ENCODE results near the gene TTLL7. TPM values are rescaled to one million over a fixed set of nuclear protein-coding genes. Genes with fewer than 3 reads are reported as not detected.
A peak's percentile ranks its signal among the peaks of the same experiment; 100 is the strongest.

TTLL7 gene
- total RNA-seq, 1 experiment from 2014 or later: 6.6 TPM

DNA sequence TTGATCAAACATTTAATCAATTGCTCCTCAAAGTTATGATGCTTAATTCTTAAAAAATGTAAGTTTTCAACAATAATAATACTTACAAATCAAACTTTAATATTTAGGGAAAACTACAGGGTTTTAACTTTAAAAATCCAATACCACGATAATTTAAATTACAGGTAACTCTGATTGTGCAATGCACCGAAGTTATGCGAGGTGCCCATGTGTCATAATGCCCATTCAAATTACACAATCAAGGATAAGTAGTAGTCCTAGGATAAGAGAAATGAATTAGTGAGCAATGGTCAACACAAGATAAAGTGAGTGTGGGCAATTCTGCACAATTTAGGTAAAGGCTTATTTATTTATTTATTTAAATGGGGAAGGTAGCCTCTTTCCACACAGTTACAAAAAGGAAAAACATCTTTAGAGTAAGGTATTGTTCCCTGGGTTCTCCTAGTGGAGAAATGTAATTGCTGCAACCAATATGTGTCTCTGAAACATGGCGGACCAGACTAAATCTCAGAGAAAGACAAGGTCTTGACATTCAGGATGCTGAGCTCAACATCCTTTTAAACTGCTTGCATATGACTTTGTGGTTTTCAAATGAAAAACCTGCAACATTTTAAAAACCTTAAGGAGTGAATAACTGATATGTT is 164.2 kb downstream of the TTLL7 start:
- Mint-ChIP-seq H3K4me3 (no peak overlapping the region), H3K9me3 (no peaks in the 10 kb centered on the region)
- whole genome bisulfite sequencing (ENCODE audit: extremely low coverage, insufficient read length, low lambda C conversion rate): no CpG with 5 or more reads among the region's 4 CpGs

More for the DNA sequence above, 164.2 kb downstream of the TTLL7 start:
- H3K23me2 ChIP-seq (ENCODE audit: insufficient read length, low read depth, low read length, poor library complexity, severe bottlenecking): no peaks in the 10 kb centered on the region
- no peak overlapping the region for H3K4ac ChIP-seq (ENCODE audit: low read depth, low read length)
- no peak for DNase-seq
- no peak overlapping the region for H2BK12ac ChIP-seq (ENCODE audit: insufficient read length, low read depth, low read length)
- H2AK5ac ChIP-seq (ENCODE audit: insufficient read length, low read length): no peak overlapping the region
- no peak overlapping the region for H3K18ac ChIP-seq (ENCODE audit: insufficient read length, low read depth, low read length)
- H3K27me3 Mint-ChIP-seq (ENCODE audit: low read depth): no peaks in the 10 kb centered on the region
- H3K23ac ChIP-seq (ENCODE audit: insufficient read length, low read depth, low read length): no peak overlapping the region
- H3K79me1 ChIP-seq (ENCODE audit: insufficient read depth, low read depth, low read length, poor library complexity, severe bottlenecking): no peaks in the 10 kb centered on the region
- no peak overlapping the region for H3K9ac ChIP-seq (ENCODE audit: extremely low read depth, insufficient read length, low read length)
- H2BK5ac ChIP-seq (ENCODE audit: insufficient read length, low read length): no peak overlapping the region
- TF ChIP-seq, protein P1, sequence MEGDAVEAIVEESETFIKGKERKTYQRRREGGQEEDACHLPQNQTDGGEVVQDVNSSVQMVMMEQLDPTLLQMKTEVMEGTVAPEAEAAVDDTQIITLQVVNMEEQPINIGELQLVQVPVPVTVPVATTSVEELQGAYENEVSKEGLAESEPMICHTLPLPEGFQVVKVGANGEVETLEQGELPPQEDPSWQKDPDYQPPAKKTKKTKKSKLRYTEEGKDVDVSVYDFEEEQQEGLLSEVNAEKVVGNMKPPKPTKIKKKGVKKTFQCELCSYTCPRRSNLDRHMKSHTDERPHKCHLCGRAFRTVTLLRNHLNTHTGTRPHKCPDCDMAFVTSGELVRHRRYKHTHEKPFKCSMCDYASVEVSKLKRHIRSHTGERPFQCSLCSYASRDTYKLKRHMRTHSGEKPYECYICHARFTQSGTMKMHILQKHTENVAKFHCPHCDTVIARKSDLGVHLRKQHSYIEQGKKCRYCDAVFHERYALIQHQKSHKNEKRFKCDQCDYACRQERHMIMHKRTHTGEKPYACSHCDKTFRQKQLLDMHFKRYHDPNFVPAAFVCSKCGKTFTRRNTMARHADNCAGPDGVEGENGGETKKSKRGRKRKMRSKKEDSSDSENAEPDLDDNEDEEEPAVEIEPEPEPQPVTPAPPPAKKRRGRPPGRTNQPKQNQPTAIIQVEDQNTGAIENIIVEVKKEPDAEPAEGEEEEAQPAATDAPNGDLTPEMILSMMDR (conservative IDR thresholded peaks at IDR 0.05): peak; percentile 49; the same call in 2 of the 3 replicates
- no peak overlapping the region for H2BK20ac ChIP-seq (ENCODE audit: low read depth, low read length, poor library complexity, severe bottlenecking)
- H3K4me1 ChIP-seq (ENCODE audit: insufficient read depth, low read length): peaks cover 4% of the 10 kb centered on the region; the same call in 1 of the 2 replicates
- no peaks in the 10 kb centered on the region for H3K79me2 ChIP-seq (ENCODE audit: insufficient read depth, low read length)
- H3T11ph ChIP-seq (ENCODE audit: low read length): no peak overlapping the region
- no peaks in the 10 kb centered on the region for H3K36me3 Mint-ChIP-seq (ENCODE audit: insufficient read depth in 1 of 3, low read depth in 3 of 3)
- H4K8ac ChIP-seq (replicated peaks; ENCODE audit: insufficient read length, low read depth, low read length): no peak overlapping the region
- no peak overlapping the region for H4K5ac ChIP-seq (ENCODE audit: insufficient read length, low read depth, low read length)
- peaks cover 9 to 19% of the 10 kb centered on the region in 2 experiments for H3K4me1 Mint-ChIP-seq
- no peaks in the 10 kb centered on the region for H4K20me1 ChIP-seq (ENCODE audit: control insufficient read depth, insufficient read depth, insufficient read length)
- H3K4me2 ChIP-seq (ENCODE audit: insufficient read depth, insufficient read length, low read length): no peak overlapping the region
- no peak overlapping the region for H2AFZ ChIP-seq (ENCODE audit: low read length)
- no peak overlapping the region for H2BK15ac ChIP-seq (ENCODE audit: low read depth, low read length)
- H3K27ac ChIP-seq (ENCODE audit: insufficient read length, low read depth, low read length): no peak overlapping the region
- no peak overlapping the region for H2BK120ac ChIP-seq (ENCODE audit: low read depth, low read length, poor library complexity, severe bottlenecking)
- no peak overlapping the region for H3K27ac Mint-ChIP-seq
- H3K56ac ChIP-seq (ENCODE audit: insufficient read length, low read depth, low read length): no peak overlapping the region
- no peak overlapping the region for H3K14ac ChIP-seq (ENCODE audit: insufficient read depth, low read length)
- no peaks in the 10 kb centered on the region for H3K27me3 ChIP-seq (ENCODE audit: insufficient read depth, low read length)
- no peak overlapping the region for H4K91ac ChIP-seq (ENCODE audit: insufficient read length, low read depth, low read length)
- no peaks in the 10 kb centered on the region for H3K9me3 ChIP-seq (ENCODE audit: control insufficient read depth, low read depth, low read length)
